ENCODE measurements around the gene CITED1.

- TF ChIP-seq ETS1 (CRISPR knock-in tag; IDR thresholded peaks at IDR 0.05), result no peak
- TF ChIP-seq CTCF (CRISPR knock-in tag; IDR thresholded peaks at IDR 0.05), result no peak
Observed at GRCh38 chrX:72351606-72352334, 46.1 kb upstream of the CITED1 start.
